Gastroesophageal sphincter (tissue), 4 donors: ENCODE data around the gene ACOT7. TPM values are rescaled to one million over a fixed set of nuclear protein-coding genes. Genes with fewer than 3 reads are reported as not detected.

Source experiments
- ATAC-seq: fragments of 150-250 bp; one replicate; pipeline ENCODE4 v1.9.1; 2016; ENCODE audit warnings: mild to moderate bottlenecking, moderate library complexity
- H3K27ac ChIP-seq, 4 donors: fragments of 200-600 bp; sonication (generic) in 3 of 4; 1 replicate in 3 of 4; 2 replicates in 1 of 4; pipeline ENCODE4 v1.5.1; 2016 to 2019
- H3K27me3 ChIP-seq: fragments of 200-600 bp; sonication (generic); one replicate; pipeline ENCODE4 v1.5.1; 2019
- H3K36me3 ChIP-seq, 2 donors: fragments of 200-600 bp; sonication (generic); one replicate each; pipeline ENCODE4 v1.5.1; 2019; ENCODE audit warnings: control low read depth in 1 of 2
- H3K4me1 ChIP-seq, 3 donors: fragments of 200-600 bp; sonication (generic); 1 replicate in 2 of 3; 2 replicates in 1 of 3; pipeline ENCODE4 v1.5.1; 2016 to 2019; ENCODE audit warnings: control low read depth in 2 of 3
- H3K4me3 ChIP-seq, 2 donors: fragments of 200-600 bp; sonication (generic); one replicate each; pipeline ENCODE4 v1.5.1; 2019; ENCODE audit warnings: mild to moderate bottlenecking in 1 of 2, moderate library complexity in 1 of 2
- H3K9me3 ChIP-seq, 3 donors: fragments of 200-600 bp; sonication (generic); one replicate each; pipeline ENCODE4 v1.5.1; 2017 to 2019; ENCODE audit warnings: control low read depth in 2 of 3
- EP300 ChIP-seq: sonication (generic); formaldehyde crosslinking; IDR thresholded peaks from one replicate; pipeline ENCODE4 v1.6.1; 2017; ENCODE audit warnings: antibody characterized with exemption, mild to moderate bottlenecking
- POLR2A ChIP-seq, 2 donors: fragments of 450-650 bp; IDR thresholded peaks; one replicate each; pipeline ENCODE4 v1.6.1; 2017; ENCODE audit warnings: antibody characterized with exemption in 2 of 2, mild to moderate bottlenecking in 2 of 2, moderate library complexity in 1 of 2
- POLR2AphosphoS5 ChIP-seq: sonication (generic); formaldehyde crosslinking; IDR thresholded peaks from one replicate; pipeline ENCODE4 v1.6.1; 2017; ENCODE audit warnings: antibody characterized with exemption
- WGBS, 2 donors: methylation state at CpG; one replicate each; pipeline ENCODE4 v1.1.5; 2018; ENCODE audit warnings: low coverage in 1 of 2; 5-methylcytosine and 5-hydroxymethylcytosine counted together
- total RNA-seq, 4 donors: library from RNA; depleted of rRNA; stranded (reverse); fragments of >200 nt; gene quantifications; one replicate each; pipeline ENCODE4 v1.1.0, GENCODE V29; 2016
- TF ChIP-seq, protein P1 (sequence below), 4 experiments: fragments of 200-600 bp in 2 of 4; fragments of 450-650 bp in 2 of 4; sonication (generic) in 1 of 4; IDR thresholded peaks; one replicate each; pipeline ENCODE4 v1.5.1; 2017 to 2019; ENCODE audit warnings: antibody characterized with exemption in 4 of 4, mild to moderate bottlenecking in 2 of 4, moderate library complexity in 2 of 4

The ACOT7 gene
- total RNA-seq, 4 donors from 2014 or later: 22.3 to 32.5 (median 25.0) TPM

DNA sequence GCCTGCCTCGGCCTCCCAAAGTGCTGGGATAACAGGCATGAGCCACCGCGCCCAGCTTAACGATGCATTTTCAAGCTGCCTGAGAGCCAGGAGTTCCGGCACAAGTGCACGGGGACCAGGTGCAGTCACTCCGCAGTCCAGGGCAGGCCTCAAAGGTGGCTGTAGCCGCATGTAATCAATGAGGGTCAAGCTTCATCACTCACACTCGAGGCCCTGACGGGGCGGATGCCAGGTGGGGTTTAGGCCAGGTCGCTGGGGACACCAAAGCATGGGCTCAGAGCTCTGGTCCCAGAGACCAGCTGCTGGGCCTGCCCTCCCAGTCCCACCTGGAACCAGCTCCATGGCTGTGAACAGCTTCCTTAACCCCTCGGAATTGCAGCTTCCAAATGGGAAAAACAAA lies 106.5 kb downstream of the ACOT7 start:
- H3K4me3 ChIP-seq: no peak overlapping the region
- ATAC-seq: no peak
- WGBS, 2 donors: 94% methylated on average over 6 of the region's 13 CpGs; no CpG with 5 or more reads in 1 of the 2 donors

DNA sequence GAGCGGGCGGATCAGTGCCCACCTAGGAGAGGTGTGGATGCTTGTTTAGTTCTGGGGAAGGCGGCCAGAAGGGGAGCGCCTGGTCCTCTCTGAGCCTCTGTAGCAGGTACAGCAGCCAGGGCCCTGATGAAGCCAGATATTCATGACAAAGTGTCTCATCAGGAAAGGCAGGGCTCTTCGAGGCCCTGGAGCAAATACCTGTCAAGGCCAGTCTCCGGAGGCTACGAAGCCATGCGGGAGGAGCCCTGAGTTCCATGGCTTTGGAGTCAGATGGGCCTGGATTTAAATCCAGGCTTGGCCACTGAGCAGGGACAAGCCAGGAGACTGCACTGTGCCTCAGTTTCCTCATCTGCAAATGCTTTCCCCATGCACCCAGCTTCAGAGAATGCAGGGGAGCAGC lies 107.3 kb downstream of the ACOT7 start:
- no peaks in the 10 kb centered on the region for H3K36me3 ChIP-seq
- no peak for TF ChIP-seq POLR2AphosphoS5
- TF ChIP-seq, protein P1, sequence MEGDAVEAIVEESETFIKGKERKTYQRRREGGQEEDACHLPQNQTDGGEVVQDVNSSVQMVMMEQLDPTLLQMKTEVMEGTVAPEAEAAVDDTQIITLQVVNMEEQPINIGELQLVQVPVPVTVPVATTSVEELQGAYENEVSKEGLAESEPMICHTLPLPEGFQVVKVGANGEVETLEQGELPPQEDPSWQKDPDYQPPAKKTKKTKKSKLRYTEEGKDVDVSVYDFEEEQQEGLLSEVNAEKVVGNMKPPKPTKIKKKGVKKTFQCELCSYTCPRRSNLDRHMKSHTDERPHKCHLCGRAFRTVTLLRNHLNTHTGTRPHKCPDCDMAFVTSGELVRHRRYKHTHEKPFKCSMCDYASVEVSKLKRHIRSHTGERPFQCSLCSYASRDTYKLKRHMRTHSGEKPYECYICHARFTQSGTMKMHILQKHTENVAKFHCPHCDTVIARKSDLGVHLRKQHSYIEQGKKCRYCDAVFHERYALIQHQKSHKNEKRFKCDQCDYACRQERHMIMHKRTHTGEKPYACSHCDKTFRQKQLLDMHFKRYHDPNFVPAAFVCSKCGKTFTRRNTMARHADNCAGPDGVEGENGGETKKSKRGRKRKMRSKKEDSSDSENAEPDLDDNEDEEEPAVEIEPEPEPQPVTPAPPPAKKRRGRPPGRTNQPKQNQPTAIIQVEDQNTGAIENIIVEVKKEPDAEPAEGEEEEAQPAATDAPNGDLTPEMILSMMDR (IDR thresholded peaks at IDR 0.05): no peak
- TF ChIP-seq EP300: no peak
- TF ChIP-seq POLR2A (IDR thresholded peaks at IDR 0.05): no peak
- H3K9me3 ChIP-seq: no peaks in the 10 kb centered on the region
- no peak overlapping the region for H3K27ac ChIP-seq
- H3K27me3 ChIP-seq: no peaks in the 10 kb centered on the region
- 100% methylated on average over 2 of the region's 8 CpGs; no CpG with 5 or more reads in 1 of the 2 donors for WGBS, 2 donors
- no peak for ATAC-seq
- H3K4me1 ChIP-seq: peaks cover 0 to 18% (median 8%) of the 10 kb centered on the region in 3 donors
- no peak overlapping the region for H3K4me3 ChIP-seq

More for the DNA sequence above, 106.5 kb downstream of the ACOT7 start:
- Histone ChIP-seq H3K9me3 (no peaks in the 10 kb centered on the region), H3K36me3 (no peaks in the 10 kb centered on the region), H3K4me1 (peaks cover 0 to 18% (median 8%) of the 10 kb centered on the region in 3 donors), H3K27me3 (no peaks in the 10 kb centered on the region), H3K27ac (peak overlapping the region in 1 of 4 donors; percentile 8)
- TF ChIP-seq POLR2A (IDR thresholded peaks at IDR 0.05) (no peak), POLR2AphosphoS5 (no peak), EP300 (no peak)
- TF ChIP-seq, protein P1 (IDR thresholded peaks at IDR 0.05): no peak

DNA sequence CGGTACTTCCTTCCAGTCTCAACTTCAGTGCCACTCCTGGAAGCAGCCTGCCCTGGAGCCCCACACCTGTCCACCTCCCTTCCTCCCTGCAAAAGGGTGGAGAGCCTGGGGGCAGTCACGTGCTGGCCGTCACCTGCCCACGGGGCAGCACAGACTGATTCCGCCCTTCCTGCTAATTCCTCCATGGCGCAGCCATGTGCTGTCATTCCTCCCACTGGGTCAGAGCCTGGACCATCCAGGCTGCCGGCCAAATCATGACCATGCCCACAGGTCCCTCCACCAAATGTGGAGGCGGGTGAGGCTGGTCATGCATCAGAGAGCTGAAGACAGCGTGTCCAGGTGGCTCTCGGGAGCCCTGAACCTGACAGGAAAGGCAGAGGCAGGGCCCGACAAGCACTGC lies 108.2 kb downstream of the ACOT7 start:
- H3K36me3 ChIP-seq: no peaks in the 10 kb centered on the region
- H3K4me3 ChIP-seq: no peak overlapping the region
- no peak for ATAC-seq
- H3K27me3 ChIP-seq: no peaks in the 10 kb centered on the region
- TF ChIP-seq POLR2A (IDR thresholded peaks at IDR 0.05) (no peak), POLR2AphosphoS5 (no peak), EP300 (no peak)
- TF ChIP-seq, protein P1 (IDR thresholded peaks at IDR 0.05): no peak
- no peaks in the 10 kb centered on the region for H3K9me3 ChIP-seq
- peaks cover 0 to 18% (median 8%) of the 10 kb centered on the region in 3 donors for H3K4me1 ChIP-seq
- WGBS, 2 donors: no CpG with 5 or more reads among the region's 11 CpGs
- no peak overlapping the region for H3K27ac ChIP-seq

DNA sequence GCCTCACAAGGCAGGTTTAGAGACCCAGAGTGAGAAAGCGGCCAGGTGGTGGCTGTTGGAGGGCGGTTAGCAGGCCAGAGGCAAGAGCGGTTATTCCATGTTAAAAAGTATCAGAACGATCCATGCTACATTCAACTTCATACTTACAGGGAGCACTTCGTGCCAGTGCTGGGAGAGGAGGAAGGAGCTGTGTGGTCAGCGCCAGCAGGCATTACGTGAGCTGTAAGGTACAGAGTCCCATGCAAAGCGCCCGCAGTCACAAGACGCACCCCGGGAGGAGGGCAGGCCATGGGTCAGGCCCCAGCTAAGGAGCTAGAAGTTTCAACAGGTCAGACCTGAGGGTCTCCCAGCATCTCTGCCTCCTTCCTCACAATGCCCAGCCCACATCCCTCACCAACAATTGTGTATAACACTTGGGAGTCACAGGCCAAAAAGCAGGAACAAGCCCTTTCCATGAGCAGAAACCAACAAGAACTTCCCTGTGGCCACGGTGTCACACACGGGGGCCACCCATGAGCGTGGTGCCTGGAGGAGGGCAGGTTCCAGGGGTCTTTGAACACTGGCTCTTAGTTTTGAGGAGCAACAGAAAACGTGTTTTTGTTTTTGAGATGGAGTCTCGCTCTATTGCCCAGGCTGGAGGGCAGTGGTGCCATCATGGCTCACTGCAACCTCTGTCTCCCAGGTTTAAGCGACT lies 110.8 kb downstream of the ACOT7 start:
- peaks cover 0 to 7% (median 0%) of the 10 kb centered on the region in 3 donors for H3K4me1 ChIP-seq
- H3K36me3 ChIP-seq: no peaks in the 10 kb centered on the region
- 95 to 100% methylated on average over 1 to 8 of the region's 17 CpGs for WGBS, 2 donors
- no peak for ATAC-seq
- H3K27me3 ChIP-seq: no peaks in the 10 kb centered on the region
- H3K27ac ChIP-seq: no peak overlapping the region
- no peaks in the 10 kb centered on the region for H3K9me3 ChIP-seq
- H3K4me3 ChIP-seq: no peak overlapping the region
- TF ChIP-seq POLR2AphosphoS5 (no peak), EP300 (no peak), POLR2A (IDR thresholded peaks at IDR 0.05) (no peak)
- TF ChIP-seq, protein P1 (IDR thresholded peaks at IDR 0.05): no peak
